Heart left ventricle (tissue), 13 donors: ENCODE results near the gene AAMDC.

Experiments
- CTCF ChIP-seq, 12 donors: fragments of 200-600 bp; sonication (generic) in 4 of 12; IDR thresholded peaks; one replicate each; pipeline versions ENCODE4 v1.5.0 to v1.8.0; 2018 to 2022; ENCODE audit warnings: antibody characterized with exemption in 12 of 12, mild to moderate bottlenecking in 5 of 12
- POLR2A ChIP-seq, 2 donors: fragments of 450-650 bp; IDR thresholded peaks; one replicate each; pipeline ENCODE4 v1.6.1; 2017; ENCODE audit warnings: antibody characterized with exemption in 2 of 2, mild to moderate bottlenecking in 2 of 2, moderate library complexity in 2 of 2
- donor health status: ischemic (EF 13 %, LVEDD 7.1; RV severe dilation, severe dysfunction).
- donor health status: DM: no; HTN: yes; CAD: no.
- donor health status: DM: no; HTN: no; CAD: no.
- donor health status: ischemic (EF 25% LVEDD 6.9; RV normal size, moderate dysfunction).
- donor health status: ischemic (EF 25% LVEDD 5.7; RV mildly dilated, moderate dysfunction).
- donor health status: ischemic (EF 35%, LVEDD 5.7; RV mildly dilated, moderate dysfunction).
- donor health status: nonischemic (EF 11% LVEDD 7.7; RV severe dilation, severe dysfunction).
- donor health status: DM: yes; HTN: yes; CAD: no.
- donor health status: PGD.
- donor health status: ischemic (EF 29% LVEDD 5.4; RV normal size, mild dysfunction).
- donor health status: nonischemic (EF 23%, LVEDD 6.1; RV moderate dilation, normal function).

- TF ChIP-seq CTCF (IDR thresholded peaks at IDR 0.05): no peak
- TF ChIP-seq POLR2A (IDR thresholded peaks at IDR 0.05): no peak
These were observed 50.9 kb downstream of the AAMDC start for GRCh38 chr11:77871855-77872254.
